Liver (tissue), 9 donors: ENCODE data around the gene KIFC3. TPM values are rescaled to one million over a fixed set of nuclear protein-coding genes. Genes with fewer than 3 reads are reported as not detected.

Experiments used
- DNase-seq: peaks from one replicate; pipeline ENCODE4 v3.0.0-alpha.2; 2017; ENCODE audit warnings: low spot score
- H3K27ac ChIP-seq, 2 donors: one replicate each; pipeline ENCODE4 v1.7.0; 2013; ENCODE audit warnings: inconsistent platforms in 2 of 2, low read length in 2 of 2, control low read depth in 1 of 2, low read depth in 1 of 2, mild to moderate bottlenecking in 1 of 2
- H3K27me3 ChIP-seq, 4 donors: one replicate each; pipeline versions ENCODE4 v1.6.1 to v1.7.0; 2013; ENCODE audit warnings: low read length in 3 of 4, inconsistent platforms in 1 of 4, mild to moderate bottlenecking in 1 of 4, moderate library complexity in 1 of 4; ENCODE audit not compliant: control insufficient read depth in 4 of 4, insufficient read depth in 4 of 4
- H3K36me3 ChIP-seq, 4 donors: one replicate each; pipeline versions ENCODE4 v1.6.1 to v1.7.0; 2013; ENCODE audit warnings: low read length in 3 of 4, mild to moderate bottlenecking in 3 of 4, low read depth in 1 of 4, moderate library complexity in 1 of 4; ENCODE audit not compliant: control insufficient read depth in 4 of 4, insufficient read depth in 3 of 4
- H3K4me1 ChIP-seq, 4 donors: one replicate each; pipeline versions ENCODE4 v1.6.1 to v1.7.0; 2013; ENCODE audit warnings: low read length in 3 of 4, mild to moderate bottlenecking in 3 of 4, moderate library complexity in 1 of 4; ENCODE audit not compliant: control insufficient read depth in 4 of 4, insufficient read depth in 4 of 4
- H3K4me3 ChIP-seq, 3 donors: one replicate each; pipeline versions ENCODE4 v1.6.1 to v1.7.0; 2013; ENCODE audit warnings: low read length in 3 of 3, control low read depth in 1 of 3, low read depth in 1 of 3, mild to moderate bottlenecking in 1 of 3
- H3K9ac ChIP-seq, 2 donors: one replicate each; pipeline ENCODE4 v1.7.0; 2013; ENCODE audit warnings: low read length in 2 of 2, mild to moderate bottlenecking in 2 of 2, moderate library complexity in 2 of 2, control low read depth in 1 of 2, low read depth in 1 of 2
- H3K9me3 ChIP-seq, 4 donors: one replicate each; pipeline versions ENCODE4 v1.6.1 to v1.7.0; 2013; ENCODE audit warnings: low read length in 3 of 4; ENCODE audit not compliant: control insufficient read depth in 4 of 4
- ATF3 ChIP-seq: IDR thresholded peaks from 2 replicates; pipeline ENCODE4 v1.6.1; 2016; ENCODE audit warnings: antibody characterized with exemption
- CTCF ChIP-seq: fragments of 150-350 bp; IDR thresholded peaks from 2 replicates; pipeline ENCODE4 v1.5.1; 2017; ENCODE audit warnings: improper control_type of control experiment, low read depth, low read length; ENCODE audit not compliant: missing input control
- EGR1 ChIP-seq, 2 donors: IDR thresholded peaks; 2 replicates each; pipeline ENCODE4 v1.6.1; 2016 to 2018; ENCODE audit warnings: antibody characterized with exemption in 2 of 2, low read depth in 2 of 2
- HNF4A ChIP-seq, 2 donors: conservative IDR thresholded peaks; 2 replicates each; pipeline ENCODE4 v1.6.1; 2016; ENCODE audit warnings: antibody characterized with exemption in 2 of 2, mild to moderate bottlenecking in 2 of 2
- HNF4G ChIP-seq: IDR thresholded peaks from 2 replicates; pipeline ENCODE4 v1.6.1; 2016; ENCODE audit warnings: antibody characterized with exemption
- JUND ChIP-seq, 2 donors: IDR thresholded peaks; 2 replicates each; pipeline ENCODE4 v1.6.1; 2016; ENCODE audit warnings: antibody characterized with exemption in 2 of 2
- NR2F2 ChIP-seq: IDR thresholded peaks from 2 replicates; pipeline ENCODE4 v1.6.1; 2016; ENCODE audit warnings: antibody characterized with exemption
- RAD21 ChIP-seq, 2 donors: IDR thresholded peaks; 2 replicates each; pipeline ENCODE4 v1.6.1; 2016; ENCODE audit warnings: antibody characterized with exemption in 2 of 2, mild to moderate bottlenecking in 2 of 2
- RXRA ChIP-seq, 2 donors: IDR thresholded peaks; 2 replicates each; pipeline ENCODE4 v1.6.1; 2017 to 2018; ENCODE audit warnings: antibody characterized with exemption in 2 of 2, mild to moderate bottlenecking in 1 of 2
- TAF1 ChIP-seq: conservative IDR thresholded peaks from 2 replicates; pipeline ENCODE4 v1.6.1; 2016; ENCODE audit warnings: antibody characterized with exemption, mild to moderate bottlenecking
- YY1 ChIP-seq: IDR thresholded peaks from 2 replicates; pipeline ENCODE4 v1.6.1; 2016; ENCODE audit warnings: antibody characterized with exemption, mild to moderate bottlenecking
- ZBTB33 ChIP-seq: IDR thresholded peaks from 2 replicates; pipeline ENCODE4 v1.6.1; 2016; ENCODE audit warnings: antibody characterized with exemption
- WGBS: extraction: QIAGEN DNeasy Blood & Tissue Kit; methylation state at CpG from one replicate; pipeline ENCODE4 v1.1.7; 2013; 5-methylcytosine and 5-hydroxymethylcytosine counted together
- polyA plus RNA-seq, 2 donors: library from polyadenylated mRNA; stranded (reverse) in 1 of 2; unstranded in 1 of 2; fragments of 200-250 nt in 1 of 2; fragments of >200 nt in 1 of 2; fragmentation: Nextera tagmentation in 1 of 2; extraction: Ambion mirVana in 1 of 2; gene quantifications; one replicate each; pipeline versions ENCODE4 v1.2.1 to v1.2.3, GENCODE V29; 2013 to 2015
- total RNA-seq, 2 donors: library from RNA; depleted of rRNA; stranded (reverse); fragments of >200 nt; gene quantifications; one replicate each; pipeline ENCODE4 v1.2.3, GENCODE V29; 2014
- donor health status: healthy.
- donor health status: healthy.
- donor health status: healthy.
- donor health status: healthy.
- donor health status: healthy.

KIFC3 gene
- total and polyA plus RNA-seq, 4 donors = 16.5 to 103 (median 27.4) TPM

- Histone ChIP-seq H3K27ac (peak overlapping the region in 1 of 2 donors; percentile 60), H3K36me3 (peaks cover 0 to 47% (median 17%) of the 10 kb centered on the region in 4 donors), H3K27me3 (no peaks in the 10 kb centered on the region), H3K9me3 (no peaks in the 10 kb centered on the region), H3K4me1 (peaks cover 0 to 8% (median 3%) of the 10 kb centered on the region in 4 donors), H3K9ac (no peak overlapping the region), H3K4me3 (no peak overlapping the region)
- DNase-seq = no peak
- 93% methylated on average over 7 of the region's 7 CpGs for WGBS
- TF ChIP-seq JUND (IDR thresholded peaks at IDR 0.05) (no peak), YY1 (no peak)
These were observed 44.4 kb downstream of the KIFC3 start for GRCh38 chr16:57757883-57758282.

GRCh38 chr16:57757326-57757786 is 44.9 kb downstream of the KIFC3 start:
- Histone ChIP-seq H3K36me3 (peaks cover 0 to 41% (median 16%) of the 10 kb centered on the region in 4 donors), H3K4me1 (peaks cover 0 to 8% (median 3%) of the 10 kb centered on the region in 4 donors), H3K4me3 (no peak overlapping the region), H3K9me3 (no peaks in the 10 kb centered on the region), H3K27ac (peak overlapping the region; percentile 33 to 60), H3K27me3 (no peaks in the 10 kb centered on the region), H3K9ac (no peak overlapping the region)
- TF ChIP-seq TAF1 = no peak
- peak in 1 of 2 donors; percentile 11 for TF ChIP-seq HNF4A (conservative IDR thresholded peaks at IDR 0.05)
- peak; percentile 95 for TF ChIP-seq CTCF
- TF ChIP-seq ATF3 = no peak
- TF ChIP-seq RAD21 (IDR thresholded peaks at IDR 0.05) = peak; percentile 96 to 97
- no peak for TF ChIP-seq ZBTB33
- no peak for TF ChIP-seq RXRA (IDR thresholded peaks at IDR 0.05)
- 40% methylated on average over 11 of the region's 11 CpGs for WGBS
- DNase-seq = peak; percentile 96

GRCh38 chr16:57756424-57757325 is 45.6 kb downstream of the KIFC3 start:
- Histone ChIP-seq H3K27ac (no peak overlapping the region), H3K27me3 (no peaks in the 10 kb centered on the region), H3K9ac (no peak overlapping the region), H3K4me3 (no peak overlapping the region), H3K4me1 (peaks cover 0 to 8% (median 3%) of the 10 kb centered on the region in 4 donors), H3K9me3 (no peaks in the 10 kb centered on the region), H3K36me3 (peaks cover 0 to 35% (median 14%) of the 10 kb centered on the region in 4 donors)
- WGBS = 83% methylated on average over 15 of the region's 15 CpGs
- DNase-seq = no peak
- TF ChIP-seq RXRA (IDR thresholded peaks at IDR 0.05) = no peak
- TF ChIP-seq JUND (IDR thresholded peaks at IDR 0.05) = no peak
- TF ChIP-seq ZBTB33 = no peak
- TF ChIP-seq CTCF = no peak
- no peak for TF ChIP-seq HNF4G
- TF ChIP-seq EGR1 (IDR thresholded peaks at IDR 0.05; ENCODE audit: low read depth in 2 of 2) = no peak
- no peak for TF ChIP-seq RAD21 (IDR thresholded peaks at IDR 0.05)
- TF ChIP-seq NR2F2 = no peak
